Astrocyte of the cerebellum (primary cell): Measurements from ENCODE around the gene SUCO.

Experiments used
- DNase-seq: peaks from one replicate; pipeline ENCODE4 v3.0.0-alpha.2; 2011; ENCODE audit warnings: low read depth
- H3K4me3 ChIP-seq: 2 replicates; pipeline ENCODE4 v1.5.1; 2011; ENCODE audit warnings: mild to moderate bottlenecking, low read depth, low read length, moderate library complexity
- CTCF ChIP-seq: IDR thresholded peaks from 2 replicates; pipeline ENCODE4 v1.5.1; 2012; ENCODE audit warnings: low read length, low read depth, moderate library complexity, mild to moderate bottlenecking; ENCODE audit errors: missing control alignments
- in situ Hi-C: cut with HindIII; loops from 2 replicates; pipeline ENCODE4 v1.10.0; 2017; ENCODE audit warnings: low sequenced_read_pairs

SUCO gene

GRCh38 chr1:172531412-172532182, 1.4 kb upstream of the SUCO start:
- no peak for DNase-seq
- in situ Hi-C loops: no loop called here
- peak overlapping the region; percentile 69 for H3K4me3 ChIP-seq
- no peak for TF ChIP-seq CTCF

- in situ Hi-C loops: no loop called here
- DNase-seq: peak; percentile 98
- no peak for TF ChIP-seq CTCF
- H3K4me3 ChIP-seq: peak overlapping the region; percentile 69
Measured at GRCh38 chr1:172532183-172532699, 709 bp upstream of the SUCO start.

GRCh38 chr1:172533513-172534151, 682 bp downstream of the SUCO start:
- DNase-seq: no peak
- no peak for TF ChIP-seq CTCF
- in situ Hi-C loops: no loop called here

GRCh38 chr1:172536256-172536655, 3.3 kb downstream of the SUCO start:
- H3K4me3 ChIP-seq: no peak overlapping the region
- no peak for TF ChIP-seq CTCF
- in situ Hi-C loops: no loop called here
- no peak for DNase-seq

More at GRCh38 chr1:172533513-172534151, 682 bp downstream of the SUCO start:
- H3K4me3 ChIP-seq: peak overlapping the region; percentile 69

GRCh38 chr1:172537366-172537765, 4.4 kb downstream of the SUCO start:
- in situ Hi-C loops: no loop called here
- H3K4me3 ChIP-seq: no peak overlapping the region
- no peak for TF ChIP-seq CTCF
- DNase-seq: no peak

DNA sequence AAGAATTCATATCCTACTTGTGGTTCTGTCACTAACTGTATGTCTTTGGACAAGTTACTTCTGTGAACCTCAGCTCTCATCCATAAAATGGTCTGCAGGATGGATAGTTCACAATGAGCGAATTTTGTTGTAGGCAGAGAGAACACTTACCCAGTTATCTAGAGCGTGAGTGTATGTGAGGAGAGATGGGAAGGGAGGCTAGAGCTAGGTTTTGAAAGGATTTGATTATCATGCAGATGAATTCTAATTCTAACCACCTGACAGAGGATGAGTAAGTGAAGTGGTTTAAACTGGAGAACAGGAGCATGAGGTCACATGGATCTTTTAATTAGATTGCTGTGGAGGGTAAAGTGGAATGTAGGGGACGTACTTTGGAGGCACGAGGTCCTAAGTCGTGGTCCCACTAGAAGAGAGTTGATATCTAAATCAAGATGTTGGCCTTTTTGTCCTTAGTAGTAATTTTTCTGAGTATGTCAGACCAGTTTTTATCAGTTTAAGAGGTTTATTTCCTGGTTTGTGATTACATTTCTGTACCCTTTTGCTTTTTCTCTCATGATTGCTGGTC, 5.0 kb downstream of the SUCO start:
- in situ Hi-C loops: no loop called here
- no peak for TF ChIP-seq CTCF
- DNase-seq: no peak
- H3K4me3 ChIP-seq: no peak overlapping the region
